H7 (cell line): ENCODE measurements around the gene UBAC2. TPM values are rescaled to one million over a fixed set of nuclear protein-coding genes. Genes with fewer than 3 reads are reported as not detected.

ENCODE experiments used
- DNase-seq: peaks from one replicate; pipeline ENCODE4 v3.0.0; 2012
- H3K27me3 ChIP-seq: 2 replicates; pipeline ENCODE4 v1.6.0; 2011; ENCODE audit warnings: mild to moderate bottlenecking, low read length; ENCODE audit not compliant: control insufficient read depth, insufficient read depth
- H3K36me3 ChIP-seq: replicated peaks from 2 replicates; pipeline ENCODE4 v1.5.1; 2011; ENCODE audit warnings: low read length; ENCODE audit not compliant: control insufficient read depth, insufficient read depth
- H3K4me3 ChIP-seq: 2 replicates; pipeline ENCODE4 v1.5.1; 2011; ENCODE audit warnings: low read depth, mild to moderate bottlenecking, control low read depth, low read length, moderate library complexity; ENCODE audit not compliant: insufficient read depth
- total RNA-seq: library from RNA; depleted of rRNA; stranded (reverse); fragments of >200 nt; shearing (Covaris generic); gene quantifications from 2 replicates; pipeline ENCODE4 v1.2.3, GENCODE V29; 2014

The UBAC2 gene
- total RNA-seq, 1 experiment from 2014 or later = 56.9 TPM

GRCh38 chr13:99173606-99174005 is 27.0 kb upstream of the UBAC2 start:
- Histone ChIP-seq H3K36me3 (no peaks in the 10 kb centered on the region), H3K4me3 (no peak overlapping the region), H3K27me3 (0 out of 2 replicates have a peak, but pooled peaks cover 1% of the 10 kb centered on the region)
- peak; percentile 2 for DNase-seq

GRCh38 chr13:99174533-99175100 is 26.0 kb upstream of the UBAC2 start:
- H3K27me3 ChIP-seq = 0 out of 2 replicates have a peak, but pooled peaks cover 1% of the 10 kb centered on the region

GRCh38 chr13:99176309-99177276 is 24.1 kb upstream of the UBAC2 start:
- peak; percentile 91 for DNase-seq
- H3K27me3 ChIP-seq = 0 out of 2 replicates have a peak, but pooled peaks cover 1% of the 10 kb centered on the region
- H3K4me3 ChIP-seq = no peak overlapping the region
- no peaks in the 10 kb centered on the region for H3K36me3 ChIP-seq

More at GRCh38 chr13:99174533-99175100, 26.0 kb upstream of the UBAC2 start:
- DNase-seq = peak; percentile 10
- H3K36me3 ChIP-seq = no peaks in the 10 kb centered on the region
- no peak overlapping the region for H3K4me3 ChIP-seq

GRCh38 chr13:99178636-99179035 is 22.0 kb upstream of the UBAC2 start:
- peak; percentile 8 for DNase-seq
- no peak overlapping the region for H3K4me3 ChIP-seq
- H3K27me3 ChIP-seq = 0 out of 2 replicates have a peak, but pooled peaks cover 1% of the 10 kb centered on the region
- no peaks in the 10 kb centered on the region for H3K36me3 ChIP-seq

GRCh38 chr13:99179460-99179859 is 21.2 kb upstream of the UBAC2 start:
- DNase-seq = no peak
- H3K27me3 ChIP-seq = 0 out of 2 replicates have a peak, but pooled peaks cover 1% of the 10 kb centered on the region
- no peak overlapping the region for H3K4me3 ChIP-seq
- H3K36me3 ChIP-seq = no peaks in the 10 kb centered on the region

- Histone ChIP-seq H3K4me3 (no peak overlapping the region), H3K36me3 (no peaks in the 10 kb centered on the region), H3K27me3 (no peaks in the 10 kb centered on the region)
- DNase-seq = no peak
Observed at GRCh38 chr13:99182439-99182838, 18.2 kb upstream of the UBAC2 start.

- Histone ChIP-seq H3K4me3 (no peak overlapping the region), H3K27me3 (no peaks in the 10 kb centered on the region), H3K36me3 (no peaks in the 10 kb centered on the region)
- DNase-seq = no peak
Observed at GRCh38 chr13:99185606-99186005, 15.0 kb upstream of the UBAC2 start.

GRCh38 chr13:99190147-99190985 is 10.3 kb upstream of the UBAC2 start:
- Histone ChIP-seq H3K27me3 (no peaks in the 10 kb centered on the region), H3K4me3 (no peak overlapping the region), H3K36me3 (no peaks in the 10 kb centered on the region)
- DNase-seq = no peak

- DNase-seq = no peak
- no peak overlapping the region for H3K4me3 ChIP-seq
- no peaks in the 10 kb centered on the region for H3K36me3 ChIP-seq
- no peaks in the 10 kb centered on the region for H3K27me3 ChIP-seq
Observed at GRCh38 chr13:99191336-99191899, 9.2 kb upstream of the UBAC2 start.

- DNase-seq = no peak
- H3K27me3 ChIP-seq = no peaks in the 10 kb centered on the region
- no peak overlapping the region for H3K4me3 ChIP-seq
- no peaks in the 10 kb centered on the region for H3K36me3 ChIP-seq
Observed at GRCh38 chr13:99191900-99192399, 8.7 kb upstream of the UBAC2 start.

- H3K27me3 ChIP-seq = no peaks in the 10 kb centered on the region
- DNase-seq = no peak
- H3K4me3 ChIP-seq = no peak overlapping the region
- no peaks in the 10 kb centered on the region for H3K36me3 ChIP-seq
Observed at GRCh38 chr13:99192480-99192879, 8.2 kb upstream of the UBAC2 start.

- H3K36me3 ChIP-seq = no peaks in the 10 kb centered on the region
Observed at GRCh38 chr13:99193152-99193551, 7.5 kb upstream of the UBAC2 start.

GRCh38 chr13:99196466-99197116 is 4.1 kb upstream of the UBAC2 start:
- H3K36me3 ChIP-seq = no peaks in the 10 kb centered on the region
- H3K4me3 ChIP-seq = no peak overlapping the region
- no peaks in the 10 kb centered on the region for H3K27me3 ChIP-seq
- no peak for DNase-seq

More at GRCh38 chr13:99193152-99193551, 7.5 kb upstream of the UBAC2 start:
- no peak for DNase-seq
- H3K4me3 ChIP-seq = no peak overlapping the region
- no peaks in the 10 kb centered on the region for H3K27me3 ChIP-seq
